ENCODE data around the gene FILIP1L. TPM values are rescaled to one million over a fixed set of nuclear protein-coding genes. Genes with fewer than 3 reads are reported as not detected.

Gene FILIP1L
- total and polyA plus RNA-seq, 4 donors = 4.8 to 18.7 (median 6.7) TPM

DNA sequence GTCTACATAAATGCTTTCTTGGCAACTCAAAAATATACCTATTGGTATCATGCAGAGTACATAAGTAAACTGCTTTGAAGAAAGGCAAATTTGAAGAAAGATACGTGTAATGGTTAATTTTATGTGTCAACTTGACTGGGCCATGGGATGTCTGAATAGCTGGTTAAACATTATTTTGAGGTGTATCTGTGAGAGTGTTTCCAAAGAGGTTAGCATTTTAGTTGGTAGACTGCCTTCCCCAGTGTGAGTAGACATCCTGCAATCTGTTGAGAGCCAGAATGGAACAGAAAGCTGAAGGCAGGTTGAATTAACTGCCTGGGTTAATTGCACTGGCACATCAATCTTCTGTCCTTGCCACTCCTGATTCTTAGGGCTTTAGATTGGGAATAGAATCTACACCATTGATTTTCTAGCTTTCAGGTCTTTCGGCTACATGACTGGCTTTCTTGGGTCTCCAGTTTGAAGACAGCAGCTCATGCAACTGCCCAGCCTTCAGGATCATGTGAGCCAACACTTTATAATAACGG is 198.3 kb downstream of the FILIP1L start:
- no peaks in the 10 kb centered on the region for H3K27me3 ChIP-seq (ENCODE audit: control insufficient read depth, insufficient read depth, low read length)
- WGBS (ENCODE audit: insufficient coverage) = 81% methylated on average over 2 of the region's 3 CpGs
- no peaks in the 10 kb centered on the region for H3K4me1 ChIP-seq (ENCODE audit: control insufficient read depth, insufficient read depth, low read length)
- no peak for DNase-seq (ENCODE audit: low read depth in 4 of 6, low spot score in 6 of 6)
- no peaks in the 10 kb centered on the region for H3K36me3 ChIP-seq (ENCODE audit: control insufficient read depth, insufficient read depth, low read length)
- H3K9me3 ChIP-seq (ENCODE audit: control insufficient read depth, insufficient read depth, low read length) = no peaks in the 10 kb centered on the region
- no peak overlapping the region for H3K4me3 ChIP-seq (ENCODE audit: low read depth, low read length)
- H3K27ac ChIP-seq (ENCODE audit: low read depth, low read length) = no peak overlapping the region

DNA sequence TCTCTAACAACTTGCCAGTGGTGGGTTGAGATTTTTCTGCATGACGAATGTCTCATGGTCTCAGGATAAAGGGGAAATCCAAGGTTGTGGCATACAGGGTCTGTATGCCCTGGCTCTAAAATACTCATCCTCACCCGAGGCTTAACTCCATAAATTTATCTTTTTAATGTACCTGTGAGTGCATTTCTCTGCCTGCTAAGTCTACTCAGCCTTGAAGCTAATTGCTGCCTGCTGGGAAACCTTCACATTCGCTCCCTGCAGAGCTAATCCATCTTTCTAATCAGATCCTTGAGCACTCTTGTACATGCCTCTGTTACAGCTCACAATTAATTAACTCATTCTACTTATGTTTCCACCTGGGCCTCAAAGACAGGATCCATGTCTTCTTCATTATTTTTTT is 202.9 kb downstream of the FILIP1L start:
- no peaks in the 10 kb centered on the region for H3K9me3 ChIP-seq (ENCODE audit: control insufficient read depth, insufficient read depth, low read length)
- no peaks in the 10 kb centered on the region for H3K4me1 ChIP-seq (ENCODE audit: control insufficient read depth, insufficient read depth, low read length)
- WGBS (ENCODE audit: insufficient coverage) = 21% methylated on average over 2 of the region's 3 CpGs
- H3K27ac ChIP-seq (ENCODE audit: low read depth, low read length) = no peak overlapping the region
- no peaks in the 10 kb centered on the region for H3K27me3 ChIP-seq (ENCODE audit: control insufficient read depth, insufficient read depth, low read length)
- peak in 1 of 6 donors; percentile 94 for DNase-seq (ENCODE audit: low read depth in 4 of 6, low spot score in 6 of 6)
- no peaks in the 10 kb centered on the region for H3K36me3 ChIP-seq (ENCODE audit: control insufficient read depth, insufficient read depth, low read length)
- H3K4me3 ChIP-seq (ENCODE audit: low read depth, low read length) = no peak overlapping the region

DNA sequence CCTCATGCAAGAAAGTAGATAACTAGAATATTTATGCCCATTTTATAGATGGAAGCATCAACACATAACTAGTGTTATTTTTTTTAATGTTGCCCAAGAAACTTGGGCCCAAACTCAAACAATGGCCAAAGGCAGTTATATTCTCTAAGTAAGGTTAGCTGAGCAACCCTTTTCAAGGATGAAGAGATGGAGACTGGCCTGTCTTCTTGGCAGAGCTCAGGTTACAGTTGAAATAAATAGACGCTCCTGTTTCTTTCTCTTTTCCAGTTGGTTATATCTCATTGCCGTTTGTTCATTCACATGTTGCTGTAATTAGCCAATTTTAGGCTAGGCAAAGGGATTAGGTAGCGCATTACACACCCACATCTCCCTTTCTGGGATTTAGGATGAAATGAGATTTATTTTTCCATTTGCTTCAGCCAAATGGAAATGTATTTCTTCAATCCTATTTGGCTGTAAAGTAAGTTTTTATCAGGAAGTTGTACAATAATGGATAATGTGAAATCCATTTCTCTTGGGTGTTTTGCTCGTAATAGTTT is 203.5 kb downstream of the FILIP1L start:
- no CpG with 5 or more reads among the region's 4 CpGs for WGBS (ENCODE audit: insufficient coverage)
- H3K4me1 ChIP-seq (ENCODE audit: control insufficient read depth, insufficient read depth, low read length) = no peaks in the 10 kb centered on the region
- H3K4me3 ChIP-seq (ENCODE audit: low read depth, low read length) = no peak overlapping the region
- H3K27ac ChIP-seq (ENCODE audit: low read depth, low read length) = no peak overlapping the region
- H3K36me3 ChIP-seq (ENCODE audit: control insufficient read depth, insufficient read depth, low read length) = no peaks in the 10 kb centered on the region
- DNase-seq (ENCODE audit: low read depth in 4 of 6, low spot score in 6 of 6) = no peak
- H3K9me3 ChIP-seq (ENCODE audit: control insufficient read depth, insufficient read depth, low read length) = no peaks in the 10 kb centered on the region
- H3K27me3 ChIP-seq (ENCODE audit: control insufficient read depth, insufficient read depth, low read length) = no peaks in the 10 kb centered on the region

DNA sequence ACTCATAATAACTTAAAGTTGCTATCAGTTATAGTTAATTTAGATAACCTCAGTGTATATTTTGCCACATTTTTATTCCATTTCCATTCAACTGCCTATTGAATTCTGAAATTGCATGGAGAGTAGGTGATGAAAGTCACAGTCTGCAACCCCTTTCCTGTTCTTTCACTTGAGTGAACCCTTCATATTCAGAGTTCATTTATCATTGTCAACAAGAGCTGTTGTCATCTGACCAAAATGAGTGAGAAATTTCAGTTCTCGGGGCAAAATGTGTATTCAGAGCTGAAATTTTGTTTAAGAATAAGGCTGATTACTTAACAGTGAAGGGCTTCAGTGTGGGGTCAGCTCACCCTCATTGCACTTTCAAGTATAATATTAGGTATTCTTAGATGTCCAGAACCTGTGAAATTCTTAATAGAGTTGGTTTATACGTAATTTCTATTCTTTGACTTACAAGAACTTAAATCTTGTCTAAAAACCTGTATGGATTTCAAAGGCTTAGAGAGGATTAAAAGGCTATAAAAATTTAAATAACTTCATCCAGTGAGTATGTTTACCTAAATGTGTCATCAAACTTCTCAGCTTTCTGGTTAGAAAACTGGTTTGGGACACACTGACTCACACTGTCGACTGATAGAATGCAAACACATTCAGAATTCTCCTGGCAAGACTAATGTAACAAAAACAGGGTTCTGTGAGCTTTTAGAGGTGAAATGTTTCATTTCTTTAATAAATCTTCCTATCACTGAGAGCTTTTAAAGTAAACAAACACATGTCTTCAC is 204.4 kb downstream of the FILIP1L start:
- no peaks in the 10 kb centered on the region for H3K4me1 ChIP-seq (ENCODE audit: control insufficient read depth, insufficient read depth, low read length)
- no peaks in the 10 kb centered on the region for H3K36me3 ChIP-seq (ENCODE audit: control insufficient read depth, insufficient read depth, low read length)
- H3K4me3 ChIP-seq (ENCODE audit: low read depth, low read length) = no peak overlapping the region
- WGBS (ENCODE audit: insufficient coverage) = no CpG with 5 or more reads among the region's 3 CpGs
- no peaks in the 10 kb centered on the region for H3K9me3 ChIP-seq (ENCODE audit: control insufficient read depth, insufficient read depth, low read length)
- H3K27me3 ChIP-seq (ENCODE audit: control insufficient read depth, insufficient read depth, low read length) = no peaks in the 10 kb centered on the region
- no peak overlapping the region for H3K27ac ChIP-seq (ENCODE audit: low read depth, low read length)
- no peak for DNase-seq (ENCODE audit: low read depth in 4 of 6, low spot score in 6 of 6)

DNA sequence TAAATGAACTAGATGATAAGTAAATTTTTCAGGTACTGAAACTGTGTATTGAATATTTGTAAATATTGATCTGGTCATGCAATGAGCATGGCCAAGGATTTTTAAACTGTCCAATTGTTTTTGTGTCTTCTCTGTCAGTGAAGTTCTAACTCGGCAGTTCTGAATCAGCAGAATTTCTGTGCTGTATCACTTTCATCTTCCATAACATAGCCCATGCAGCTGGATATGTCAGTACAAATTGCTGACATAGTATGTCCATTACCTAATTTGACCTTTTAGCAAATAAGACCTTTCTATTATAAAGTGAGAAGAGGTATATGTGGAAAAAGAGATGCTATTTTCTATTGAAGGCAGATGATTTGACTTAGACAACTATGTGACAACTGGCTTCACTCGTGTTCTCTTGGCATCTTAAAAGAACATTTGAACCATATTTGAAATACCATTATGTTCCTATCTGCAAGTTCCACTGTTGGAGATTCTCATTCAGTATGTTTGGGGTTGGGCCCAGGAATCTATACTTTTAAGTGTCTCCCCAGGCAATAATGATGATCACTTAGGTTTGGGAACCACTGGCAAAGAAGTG is 206.2 kb downstream of the FILIP1L start:
- H3K4me3 ChIP-seq (ENCODE audit: low read depth, low read length) = no peak overlapping the region
- H3K4me1 ChIP-seq (ENCODE audit: control insufficient read depth, insufficient read depth, low read length) = no peaks in the 10 kb centered on the region
- no peaks in the 10 kb centered on the region for H3K36me3 ChIP-seq (ENCODE audit: control insufficient read depth, insufficient read depth, low read length)
- H3K9me3 ChIP-seq (ENCODE audit: control insufficient read depth, insufficient read depth, low read length) = no peaks in the 10 kb centered on the region
- WGBS (ENCODE audit: insufficient coverage) = no CpG with 5 or more reads among the region's 2 CpGs
- DNase-seq (ENCODE audit: low read depth in 4 of 6, low spot score in 6 of 6) = no peak
- H3K27ac ChIP-seq (ENCODE audit: low read depth, low read length) = no peak overlapping the region
- H3K27me3 ChIP-seq (ENCODE audit: control insufficient read depth, insufficient read depth, low read length) = no peaks in the 10 kb centered on the region

DNA sequence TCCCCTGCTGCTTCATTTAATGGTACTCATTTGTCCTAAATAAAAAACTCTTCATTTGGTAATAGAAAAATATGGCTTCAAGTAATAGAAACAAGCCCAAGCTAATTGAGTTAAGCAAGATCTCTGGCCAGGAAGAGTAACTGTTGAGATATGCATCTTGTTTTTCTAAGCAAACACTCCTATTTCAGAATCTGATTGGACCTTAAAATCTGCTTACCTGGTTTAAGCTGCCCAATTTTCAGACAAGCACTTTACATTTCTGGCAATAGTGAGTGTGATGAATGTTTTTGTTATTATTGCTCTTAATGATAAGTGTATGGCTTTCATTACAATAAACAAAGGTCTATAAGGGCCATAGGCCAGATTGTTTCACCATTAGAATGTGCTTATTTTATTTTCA is 210.4 kb downstream of the FILIP1L start:
- H3K36me3 ChIP-seq (ENCODE audit: control insufficient read depth, insufficient read depth, low read length) = no peaks in the 10 kb centered on the region
- DNase-seq (ENCODE audit: low read depth in 4 of 6, low spot score in 6 of 6) = peak in 1 of 6 donors; percentile 22
- H3K4me3 ChIP-seq (ENCODE audit: low read depth, low read length) = no peak overlapping the region
- H3K4me1 ChIP-seq (ENCODE audit: control insufficient read depth, insufficient read depth, low read length) = no peaks in the 10 kb centered on the region
- no peaks in the 10 kb centered on the region for H3K27me3 ChIP-seq (ENCODE audit: control insufficient read depth, insufficient read depth, low read length)
- H3K27ac ChIP-seq (ENCODE audit: low read depth, low read length) = no peak overlapping the region
- H3K9me3 ChIP-seq (ENCODE audit: control insufficient read depth, insufficient read depth, low read length) = no peaks in the 10 kb centered on the region

DNA sequence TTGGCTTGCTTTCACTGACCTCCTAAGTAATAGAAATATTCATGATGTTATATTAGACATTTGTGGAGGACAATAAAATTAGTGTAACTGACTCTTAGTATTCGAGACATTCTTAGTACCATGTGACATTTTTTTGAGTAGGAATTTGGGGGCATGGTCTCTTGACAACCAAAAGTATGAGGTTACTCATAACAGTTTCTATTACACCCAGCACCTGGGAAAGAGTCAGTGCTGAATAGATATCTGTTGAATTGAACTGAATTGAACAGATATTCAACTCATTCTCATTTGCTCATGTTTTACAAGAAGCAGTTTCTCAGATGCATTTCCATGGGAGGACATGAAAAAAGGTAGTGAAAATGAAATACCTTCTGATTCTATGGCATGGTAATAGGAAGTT is 212.2 kb downstream of the FILIP1L start:
- peak in 1 of 6 donors; percentile 12 for DNase-seq (ENCODE audit: low read depth in 4 of 6, low spot score in 6 of 6)
- H3K4me3 ChIP-seq (ENCODE audit: low read depth, low read length) = no peak overlapping the region
- no peaks in the 10 kb centered on the region for H3K9me3 ChIP-seq (ENCODE audit: control insufficient read depth, insufficient read depth, low read length)
- H3K27ac ChIP-seq (ENCODE audit: low read depth, low read length) = no peak overlapping the region
- H3K36me3 ChIP-seq (ENCODE audit: control insufficient read depth, insufficient read depth, low read length) = no peaks in the 10 kb centered on the region
- no CpG with 5 or more reads among the region's 1 CpG for WGBS (ENCODE audit: insufficient coverage)
- no peaks in the 10 kb centered on the region for H3K4me1 ChIP-seq (ENCODE audit: control insufficient read depth, insufficient read depth, low read length)
- H3K27me3 ChIP-seq (ENCODE audit: control insufficient read depth, insufficient read depth, low read length) = no peaks in the 10 kb centered on the region

DNA sequence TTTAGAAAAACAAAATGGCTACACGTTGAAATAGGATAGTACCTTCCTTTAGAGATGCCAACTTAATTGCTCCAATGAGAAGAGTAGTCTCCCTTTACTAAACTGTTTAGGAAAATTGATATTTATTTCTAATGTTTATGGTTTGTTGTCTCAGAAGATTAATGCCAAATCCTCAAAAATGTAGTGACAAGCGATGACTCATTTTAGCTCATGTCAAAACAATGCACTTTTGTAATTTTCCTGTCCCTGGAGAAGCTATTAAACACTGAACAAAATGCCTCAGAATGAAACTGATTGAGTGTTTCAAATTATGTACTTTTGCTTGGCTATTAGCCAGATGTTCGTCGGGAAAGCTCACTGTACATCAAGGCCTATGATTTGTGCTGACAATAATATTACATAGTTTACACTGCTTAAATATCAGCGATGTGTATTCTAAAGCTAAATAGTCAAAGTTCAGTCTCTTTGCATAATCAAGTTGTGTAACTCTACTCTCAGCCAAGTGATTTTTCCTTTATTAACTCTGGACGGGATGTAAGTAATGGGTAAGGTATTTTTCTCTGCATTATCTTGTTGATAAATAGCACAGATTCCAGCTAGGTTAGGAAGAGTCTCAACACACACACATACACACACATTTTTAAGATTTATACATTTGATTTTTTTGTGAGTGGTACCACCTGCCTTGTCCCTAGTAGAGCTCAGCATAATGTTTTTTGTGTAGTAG is 212.9 kb downstream of the FILIP1L start:
- DNase-seq (ENCODE audit: low read depth in 4 of 6, low spot score in 6 of 6) = peak in 1 of 6 donors; percentile 57
- H3K27me3 ChIP-seq (ENCODE audit: control insufficient read depth, insufficient read depth, low read length) = no peaks in the 10 kb centered on the region
- H3K4me3 ChIP-seq (ENCODE audit: low read depth, low read length) = no peak overlapping the region
- WGBS (ENCODE audit: insufficient coverage) = no CpG with 5 or more reads among the region's 6 CpGs
- H3K9me3 ChIP-seq (ENCODE audit: control insufficient read depth, insufficient read depth, low read length) = no peaks in the 10 kb centered on the region
- no peak overlapping the region for H3K27ac ChIP-seq (ENCODE audit: low read depth, low read length)
- H3K36me3 ChIP-seq (ENCODE audit: control insufficient read depth, insufficient read depth, low read length) = no peaks in the 10 kb centered on the region
- H3K4me1 ChIP-seq (ENCODE audit: control insufficient read depth, insufficient read depth, low read length) = no peaks in the 10 kb centered on the region

DNA sequence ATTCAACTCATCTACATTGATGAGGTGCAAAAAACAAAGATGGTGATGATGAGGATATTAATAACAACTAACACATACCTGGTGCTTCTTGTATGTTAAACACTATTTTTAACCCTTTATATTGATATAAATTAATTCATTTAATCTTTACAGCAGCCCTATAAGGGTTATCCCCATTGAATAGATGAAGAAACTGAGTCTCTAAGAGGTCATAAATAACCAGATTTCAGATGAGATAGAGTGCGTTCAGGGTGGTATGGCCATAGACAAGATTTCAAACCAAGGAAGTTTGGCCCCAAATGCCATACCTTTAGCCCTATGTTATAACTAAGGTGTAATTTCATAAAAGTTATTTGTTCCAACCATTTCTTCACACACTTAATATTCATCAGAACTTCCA is 214.1 kb downstream of the FILIP1L start:
- DNase-seq (ENCODE audit: low read depth in 4 of 6, low spot score in 6 of 6) = no peak
- H3K4me1 ChIP-seq (ENCODE audit: control insufficient read depth, insufficient read depth, low read length) = no peaks in the 10 kb centered on the region
- WGBS (ENCODE audit: insufficient coverage) = no CpG with 5 or more reads among the region's 1 CpG
- no peaks in the 10 kb centered on the region for H3K36me3 ChIP-seq (ENCODE audit: control insufficient read depth, insufficient read depth, low read length)
- H3K9me3 ChIP-seq (ENCODE audit: control insufficient read depth, insufficient read depth, low read length) = no peaks in the 10 kb centered on the region
- no peak overlapping the region for H3K27ac ChIP-seq (ENCODE audit: low read depth, low read length)
- no peak overlapping the region for H3K4me3 ChIP-seq (ENCODE audit: low read depth, low read length)
- H3K27me3 ChIP-seq (ENCODE audit: control insufficient read depth, insufficient read depth, low read length) = no peaks in the 10 kb centered on the region
